Activated gamma-delta T cell (primary cell): Measurements from ENCODE around the gene PPFIBP1.
"Not testable (repeated sequence)": the region's sequence is repeated elsewhere in the genome, so short reads cannot be mapped to it uniquely, and the experiment has no call there.

Experiments
- DNase-seq: peaks from one replicate; lab custom pipeline; 2025; lab: John Stamatoyannopoulos, UW

Gene PPFIBP1

GRCh38 chr12:27542628-27543027, 18.6 kb downstream of the PPFIBP1 start:
- DNase-seq, result no peak

GRCh38 chr12:27544858-27545257, 20.9 kb downstream of the PPFIBP1 start:
- not testable (repeated sequence) for DNase-seq

GRCh38 chr12:27545665-27546064, 21.7 kb downstream of the PPFIBP1 start:
- DNase-seq, result no peak

GRCh38 chr12:27547592-27547991, 23.6 kb downstream of the PPFIBP1 start:
- DNase-seq, result no peak

GRCh38 chr12:27548301-27549199, 24.5 kb downstream of the PPFIBP1 start:
- DNase-seq, result no peak

GRCh38 chr12:27549236-27549800, 25.3 kb downstream of the PPFIBP1 start:
- no peak for DNase-seq

GRCh38 chr12:27549801-27550652, 26.0 kb downstream of the PPFIBP1 start:
- DNase-seq, result no peak

GRCh38 chr12:27550653-27550975, 26.6 kb downstream of the PPFIBP1 start:
- DNase-seq, result no peak

- no peak for DNase-seq
Measured at GRCh38 chr12:27551172-27551840, 27.3 kb downstream of the PPFIBP1 start.

- no peak for DNase-seq
Measured at GRCh38 chr12:27552235-27552634, 28.2 kb downstream of the PPFIBP1 start.

GRCh38 chr12:27552886-27553560, 29.0 kb downstream of the PPFIBP1 start:
- no peak for DNase-seq

GRCh38 chr12:27553941-27554340, 29.9 kb downstream of the PPFIBP1 start:
- no peak for DNase-seq

GRCh38 chr12:27554421-27555186, 30.6 kb downstream of the PPFIBP1 start:
- no peak for DNase-seq

GRCh38 chr12:27555361-27555760, 31.4 kb downstream of the PPFIBP1 start:
- no peak for DNase-seq

- DNase-seq, result no peak
Measured at GRCh38 chr12:27555925-27556778, 32.1 kb downstream of the PPFIBP1 start.

- no peak for DNase-seq
Measured at GRCh38 chr12:27560126-27560525, 36.1 kb downstream of the PPFIBP1 start.

- DNase-seq, result no peak
Measured at GRCh38 chr12:27561535-27562350, 37.7 kb downstream of the PPFIBP1 start.

GRCh38 chr12:27564612-27565213, 40.7 kb downstream of the PPFIBP1 start:
- DNase-seq, result no peak
